ENCODE results near the gene OGDH. TPM values are rescaled to one million over a fixed set of nuclear protein-coding genes. Genes with fewer than 3 reads are reported as not detected.

Gene OGDH
- total RNA-seq, 1 donor from 2014 or later, result 102 TPM

DNA sequence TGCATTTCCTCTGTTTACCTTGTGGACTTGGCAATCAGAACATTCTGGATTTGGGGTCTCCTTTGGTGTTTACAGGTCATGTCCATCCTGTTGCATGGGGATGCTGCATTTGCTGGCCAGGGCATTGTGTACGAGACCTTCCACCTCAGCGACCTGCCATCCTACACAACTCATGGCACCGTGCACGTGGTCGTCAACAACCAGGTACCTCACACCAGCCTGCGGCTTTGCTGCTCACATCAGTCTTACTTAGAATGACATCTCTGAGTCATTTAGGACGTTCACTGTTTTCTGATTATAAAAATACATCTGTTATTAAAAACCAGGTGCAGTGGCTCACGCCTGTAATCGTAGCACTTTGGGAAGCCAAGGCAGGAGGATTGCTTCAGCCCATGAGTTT is 75.2 kb downstream of the OGDH start:
- Mint-ChIP-seq H3K27ac (ENCODE audit: unreplicated experiment) (no peak overlapping the region), H3K36me3 (ENCODE audit: unreplicated experiment) (no peaks in the 10 kb centered on the region), H3K4me1 (ENCODE audit: low read depth, unreplicated experiment) (peaks cover 2% of the 10 kb centered on the region), H3K4me3 (ENCODE audit: unreplicated experiment) (no peak overlapping the region), H3K9me3 (ENCODE audit: unreplicated experiment) (peaks cover 1% of the 10 kb centered on the region), H3K27me3 (ENCODE audit: unreplicated experiment) (no peaks in the 10 kb centered on the region)
- TF ChIP-seq, protein P1, sequence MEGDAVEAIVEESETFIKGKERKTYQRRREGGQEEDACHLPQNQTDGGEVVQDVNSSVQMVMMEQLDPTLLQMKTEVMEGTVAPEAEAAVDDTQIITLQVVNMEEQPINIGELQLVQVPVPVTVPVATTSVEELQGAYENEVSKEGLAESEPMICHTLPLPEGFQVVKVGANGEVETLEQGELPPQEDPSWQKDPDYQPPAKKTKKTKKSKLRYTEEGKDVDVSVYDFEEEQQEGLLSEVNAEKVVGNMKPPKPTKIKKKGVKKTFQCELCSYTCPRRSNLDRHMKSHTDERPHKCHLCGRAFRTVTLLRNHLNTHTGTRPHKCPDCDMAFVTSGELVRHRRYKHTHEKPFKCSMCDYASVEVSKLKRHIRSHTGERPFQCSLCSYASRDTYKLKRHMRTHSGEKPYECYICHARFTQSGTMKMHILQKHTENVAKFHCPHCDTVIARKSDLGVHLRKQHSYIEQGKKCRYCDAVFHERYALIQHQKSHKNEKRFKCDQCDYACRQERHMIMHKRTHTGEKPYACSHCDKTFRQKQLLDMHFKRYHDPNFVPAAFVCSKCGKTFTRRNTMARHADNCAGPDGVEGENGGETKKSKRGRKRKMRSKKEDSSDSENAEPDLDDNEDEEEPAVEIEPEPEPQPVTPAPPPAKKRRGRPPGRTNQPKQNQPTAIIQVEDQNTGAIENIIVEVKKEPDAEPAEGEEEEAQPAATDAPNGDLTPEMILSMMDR (IDR thresholded peaks at IDR 0.05; ENCODE audit: partially characterized antibody, unreplicated experiment), result no peak
- DNase-seq, result no peak

DNA sequence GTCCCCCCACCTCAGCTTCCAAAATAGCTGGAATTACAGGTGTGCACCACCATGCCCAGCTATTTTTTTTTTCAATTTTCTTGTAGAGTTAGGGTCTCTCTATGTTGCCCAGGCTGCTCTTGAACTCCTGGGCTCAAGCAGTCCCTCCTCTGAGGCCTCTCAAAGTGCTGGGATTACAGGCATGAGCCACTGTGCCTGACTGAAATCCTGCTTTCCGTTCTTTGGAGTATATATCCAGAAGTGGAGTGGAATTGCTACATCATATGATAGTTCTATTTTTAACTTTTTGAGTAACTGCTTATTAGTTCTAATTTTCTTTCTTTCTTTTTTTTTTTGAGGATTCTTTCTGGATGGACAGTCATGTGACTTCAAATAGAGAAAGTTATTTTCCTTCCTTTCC is 79.3 kb downstream of the OGDH start:
- H3K36me3 Mint-ChIP-seq (ENCODE audit: unreplicated experiment), result no peaks in the 10 kb centered on the region
- H3K4me1 Mint-ChIP-seq (ENCODE audit: low read depth, unreplicated experiment), result no peaks in the 10 kb centered on the region
- TF ChIP-seq, protein P1 (IDR thresholded peaks at IDR 0.05; ENCODE audit: partially characterized antibody, unreplicated experiment), result no peak
- no peak for DNase-seq
- no peak overlapping the region for H3K4me3 Mint-ChIP-seq (ENCODE audit: unreplicated experiment)
- no peaks in the 10 kb centered on the region for H3K9me3 Mint-ChIP-seq (ENCODE audit: unreplicated experiment)
- peaks cover 2% of the 10 kb centered on the region for H3K27me3 Mint-ChIP-seq (ENCODE audit: unreplicated experiment)
- H3K27ac Mint-ChIP-seq (ENCODE audit: unreplicated experiment), result no peak overlapping the region

DNA sequence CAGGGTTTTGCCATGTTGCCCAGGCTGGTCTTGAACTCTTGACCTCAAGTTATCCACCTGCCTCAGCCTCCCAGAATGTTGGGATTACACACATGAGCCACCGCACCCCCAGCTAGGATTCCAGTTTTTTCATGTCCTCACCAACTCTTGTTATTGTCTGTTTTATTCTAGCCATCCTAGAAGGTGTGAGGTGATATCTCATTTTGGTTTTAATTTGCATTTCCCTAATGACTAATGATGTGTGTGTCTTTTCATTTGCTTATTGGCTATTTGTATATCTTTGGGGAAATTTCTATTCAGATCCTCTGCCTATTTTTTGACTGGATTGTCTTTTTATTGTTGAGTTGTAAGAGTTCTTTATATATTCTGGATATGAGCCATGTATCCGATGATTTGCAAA is 83.0 kb downstream of the OGDH start:
- DNase-seq, result no peak
- no peak overlapping the region for H3K4me3 Mint-ChIP-seq (ENCODE audit: unreplicated experiment)
- TF ChIP-seq, protein P1 (IDR thresholded peaks at IDR 0.05; ENCODE audit: partially characterized antibody, unreplicated experiment), result no peak
- no peak overlapping the region for H3K27ac Mint-ChIP-seq (ENCODE audit: unreplicated experiment)
- peaks cover 2% of the 10 kb centered on the region for H3K27me3 Mint-ChIP-seq (ENCODE audit: unreplicated experiment)
- no peaks in the 10 kb centered on the region for H3K9me3 Mint-ChIP-seq (ENCODE audit: unreplicated experiment)
- H3K36me3 Mint-ChIP-seq (ENCODE audit: unreplicated experiment), result no peaks in the 10 kb centered on the region
- no peaks in the 10 kb centered on the region for H3K4me1 Mint-ChIP-seq (ENCODE audit: low read depth, unreplicated experiment)

DNA sequence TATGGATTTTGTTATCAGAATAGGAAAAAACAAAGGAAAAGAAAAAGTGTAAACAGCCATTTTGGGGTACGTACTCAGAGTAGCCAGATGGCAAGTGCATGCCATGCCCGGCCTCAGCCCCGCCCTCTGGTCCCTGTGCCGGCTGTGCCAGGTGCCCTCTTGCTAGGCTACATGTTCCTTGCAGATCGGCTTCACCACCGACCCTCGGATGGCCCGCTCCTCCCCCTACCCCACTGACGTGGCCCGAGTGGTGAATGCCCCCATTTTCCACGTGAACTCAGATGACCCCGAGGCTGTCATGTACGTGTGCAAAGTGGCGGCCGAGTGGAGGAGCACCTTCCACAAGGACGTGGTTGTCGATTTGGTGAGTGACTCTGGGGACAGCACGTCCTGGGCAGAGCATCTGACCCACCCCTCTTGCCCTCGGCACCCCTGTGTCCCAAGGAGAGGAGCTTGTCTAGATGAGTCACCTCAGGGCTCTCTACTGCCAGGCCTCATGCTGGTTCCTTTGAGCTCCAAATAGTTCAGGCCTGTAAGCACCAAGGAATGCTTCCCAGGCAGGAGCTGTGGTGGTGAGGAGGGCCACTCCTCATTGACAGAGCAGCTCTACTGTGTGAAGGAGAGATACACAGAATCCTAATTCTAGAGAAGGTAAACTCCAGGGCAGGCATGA is 87.3 kb downstream of the OGDH start:
- H3K4me1 Mint-ChIP-seq (ENCODE audit: low read depth, unreplicated experiment), result no peaks in the 10 kb centered on the region
- H3K27me3 Mint-ChIP-seq (ENCODE audit: unreplicated experiment), result peaks cover 3% of the 10 kb centered on the region
- TF ChIP-seq, protein P1 (IDR thresholded peaks at IDR 0.05; ENCODE audit: partially characterized antibody, unreplicated experiment), result no peak
- no peak overlapping the region for H3K27ac Mint-ChIP-seq (ENCODE audit: unreplicated experiment)
- H3K36me3 Mint-ChIP-seq (ENCODE audit: unreplicated experiment), result no peaks in the 10 kb centered on the region
- H3K9me3 Mint-ChIP-seq (ENCODE audit: unreplicated experiment), result no peaks in the 10 kb centered on the region
- DNase-seq, result no peak
- H3K4me3 Mint-ChIP-seq (ENCODE audit: unreplicated experiment), result no peak overlapping the region

DNA sequence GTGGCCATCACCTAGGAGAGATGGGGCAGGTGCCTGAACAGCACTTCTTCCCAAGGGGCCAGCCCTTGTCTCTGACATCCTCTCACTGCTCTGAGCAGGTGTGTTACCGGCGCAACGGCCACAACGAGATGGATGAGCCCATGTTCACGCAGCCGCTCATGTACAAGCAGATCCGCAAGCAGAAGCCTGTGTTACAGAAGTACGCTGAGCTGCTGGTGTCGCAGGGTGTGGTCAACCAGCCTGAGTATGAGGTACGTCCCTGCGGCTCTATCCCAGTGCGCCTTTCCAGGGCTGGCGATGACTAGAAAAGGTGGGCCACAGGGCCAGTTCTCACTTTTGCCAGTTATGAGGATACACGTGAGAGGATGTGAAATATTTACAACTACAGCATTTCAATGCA is 87.9 kb downstream of the OGDH start:
- H3K27ac Mint-ChIP-seq (ENCODE audit: unreplicated experiment), result no peak overlapping the region
- no peaks in the 10 kb centered on the region for H3K9me3 Mint-ChIP-seq (ENCODE audit: unreplicated experiment)
- peaks cover 3% of the 10 kb centered on the region for H3K27me3 Mint-ChIP-seq (ENCODE audit: unreplicated experiment)
- H3K36me3 Mint-ChIP-seq (ENCODE audit: unreplicated experiment), result peaks cover 1% of the 10 kb centered on the region
- no peaks in the 10 kb centered on the region for H3K4me1 Mint-ChIP-seq (ENCODE audit: low read depth, unreplicated experiment)
- H3K4me3 Mint-ChIP-seq (ENCODE audit: unreplicated experiment), result no peak overlapping the region
- TF ChIP-seq, protein P1 (IDR thresholded peaks at IDR 0.05; ENCODE audit: partially characterized antibody, unreplicated experiment), result no peak
- no peak for DNase-seq

Measured in glutamatergic neuron (in vitro differentiated cells).